T-helper 17 cell (primary cell): ENCODE data around the gene BDKRB1. TPM values are rescaled to one million over a fixed set of nuclear protein-coding genes. Genes with fewer than 3 reads are reported as not detected.

Source experiments
- total RNA-seq, 4 donors: library from RNA in 2 of 4; stranded (reverse) in 2 of 4; gene quantifications; one replicate each; pipeline ENCODE4 v1.2.3 and lab custom pipeline; 2022 to 2026

The BDKRB1 gene
- total RNA-seq, 2 donors from 2014 or later, result not detected

Other genes starting within 250 kb of the BDKRB1 start
- gene C14orf132, start 216.8 kb upstream of the BDKRB1 start, total RNA-seq, result 1 to 10 TPM; 1.7 to 2.8 TPM
- not detected for gene BDKRB2, start 51.4 kb upstream of the BDKRB1 start, total RNA-seq
- 10 to 100 TPM; 27.8 to 28.7 TPM for gene ATG2B, start 107.1 kb downstream of the BDKRB1 start, total RNA-seq
- gene GSKIP, start 107.3 kb downstream of the BDKRB1 start, total RNA-seq, result 10 to 100 TPM in 1 of 2 donors, 1 to 10 TPM in 1; 9.3 to 13.2 TPM
- not detected for gene AK7, start 135.9 kb downstream of the BDKRB1 start, total RNA-seq
- gene PAPOLA, start 246.2 kb downstream of the BDKRB1 start, total RNA-seq, result 100 to 1,000 TPM; 141 to 169 TPM